Measurements from ENCODE around the gene C17orf107. TPM values are rescaled to one million over a fixed set of nuclear protein-coding genes. Genes with fewer than 3 reads are reported as not detected.
A peak's percentile ranks its signal among the peaks of the same experiment; 100 is the strongest.

C17orf107 gene
- total and polyA plus RNA-seq, 2 of the 13 experiments (the other 11 are each of a cell fraction or from before 2014, with no cell fraction given): 0.20 to 0.59 TPM

GRCh38 chr17:4950075-4950745 lies 50.9 kb downstream of the C17orf107 start (continued):
- peak; percentile 9; the same call in 1 of the 2 replicates for TF ChIP-seq MAZ (IDR thresholded peaks at IDR 0.05; ENCODE audit: borderline replicate concordance, low read depth, low read length)
- 0 out of 2 replicates have a peak, but pooled peaks have one; percentile 61 for TF ChIP-seq MAZ (CRISPR knock-in tag; IDR thresholded peaks at IDR 0.05; ENCODE audit: low read depth)
- no peak for TF ChIP-seq ZNF138 (CRISPR knock-in tag; IDR thresholded peaks at IDR 0.05; ENCODE audit: low read depth)
- peak; percentile 43; the same call in 1 of the 2 replicates for TF ChIP-seq ZNF598 (CRISPR knock-in tag; IDR thresholded peaks at IDR 0.05; ENCODE audit: borderline replicate concordance)
- TF ChIP-seq NKX3-1 (CRISPR knock-in tag; IDR thresholded peaks at IDR 0.05): no peak
- TF ChIP-seq FOXA1 (IDR thresholded peaks at IDR 0.05): no peak
- TF ChIP-seq FOXA1 (CRISPR knock-in tag; IDR thresholded peaks at IDR 0.05): no peak
- no peak for TF ChIP-seq ZFP36 (IDR thresholded peaks at IDR 0.05; ENCODE audit: borderline replicate concordance, low read depth, low read length, partially characterized antibody)
- TF ChIP-seq CHCHD3 (CRISPR knock-in tag; IDR thresholded peaks at IDR 0.05): no peak
- TF ChIP-seq EHMT2 (IDR thresholded peaks at IDR 0.05; ENCODE audit: borderline replicate concordance, low read depth, low read length): no peak
- no peak; the same call in 1 of the 2 replicates for TF ChIP-seq ZBTB14 (CRISPR knock-in tag; IDR thresholded peaks at IDR 0.05)
- TF ChIP-seq HOXA5 (CRISPR knock-in tag; IDR thresholded peaks at IDR 0.05): peak; percentile 45; the same call in 1 of the 2 replicates
- TF ChIP-seq ZNF224 (CRISPR knock-in tag; IDR thresholded peaks at IDR 0.05): no peak
- TF ChIP-seq, protein P1, sequence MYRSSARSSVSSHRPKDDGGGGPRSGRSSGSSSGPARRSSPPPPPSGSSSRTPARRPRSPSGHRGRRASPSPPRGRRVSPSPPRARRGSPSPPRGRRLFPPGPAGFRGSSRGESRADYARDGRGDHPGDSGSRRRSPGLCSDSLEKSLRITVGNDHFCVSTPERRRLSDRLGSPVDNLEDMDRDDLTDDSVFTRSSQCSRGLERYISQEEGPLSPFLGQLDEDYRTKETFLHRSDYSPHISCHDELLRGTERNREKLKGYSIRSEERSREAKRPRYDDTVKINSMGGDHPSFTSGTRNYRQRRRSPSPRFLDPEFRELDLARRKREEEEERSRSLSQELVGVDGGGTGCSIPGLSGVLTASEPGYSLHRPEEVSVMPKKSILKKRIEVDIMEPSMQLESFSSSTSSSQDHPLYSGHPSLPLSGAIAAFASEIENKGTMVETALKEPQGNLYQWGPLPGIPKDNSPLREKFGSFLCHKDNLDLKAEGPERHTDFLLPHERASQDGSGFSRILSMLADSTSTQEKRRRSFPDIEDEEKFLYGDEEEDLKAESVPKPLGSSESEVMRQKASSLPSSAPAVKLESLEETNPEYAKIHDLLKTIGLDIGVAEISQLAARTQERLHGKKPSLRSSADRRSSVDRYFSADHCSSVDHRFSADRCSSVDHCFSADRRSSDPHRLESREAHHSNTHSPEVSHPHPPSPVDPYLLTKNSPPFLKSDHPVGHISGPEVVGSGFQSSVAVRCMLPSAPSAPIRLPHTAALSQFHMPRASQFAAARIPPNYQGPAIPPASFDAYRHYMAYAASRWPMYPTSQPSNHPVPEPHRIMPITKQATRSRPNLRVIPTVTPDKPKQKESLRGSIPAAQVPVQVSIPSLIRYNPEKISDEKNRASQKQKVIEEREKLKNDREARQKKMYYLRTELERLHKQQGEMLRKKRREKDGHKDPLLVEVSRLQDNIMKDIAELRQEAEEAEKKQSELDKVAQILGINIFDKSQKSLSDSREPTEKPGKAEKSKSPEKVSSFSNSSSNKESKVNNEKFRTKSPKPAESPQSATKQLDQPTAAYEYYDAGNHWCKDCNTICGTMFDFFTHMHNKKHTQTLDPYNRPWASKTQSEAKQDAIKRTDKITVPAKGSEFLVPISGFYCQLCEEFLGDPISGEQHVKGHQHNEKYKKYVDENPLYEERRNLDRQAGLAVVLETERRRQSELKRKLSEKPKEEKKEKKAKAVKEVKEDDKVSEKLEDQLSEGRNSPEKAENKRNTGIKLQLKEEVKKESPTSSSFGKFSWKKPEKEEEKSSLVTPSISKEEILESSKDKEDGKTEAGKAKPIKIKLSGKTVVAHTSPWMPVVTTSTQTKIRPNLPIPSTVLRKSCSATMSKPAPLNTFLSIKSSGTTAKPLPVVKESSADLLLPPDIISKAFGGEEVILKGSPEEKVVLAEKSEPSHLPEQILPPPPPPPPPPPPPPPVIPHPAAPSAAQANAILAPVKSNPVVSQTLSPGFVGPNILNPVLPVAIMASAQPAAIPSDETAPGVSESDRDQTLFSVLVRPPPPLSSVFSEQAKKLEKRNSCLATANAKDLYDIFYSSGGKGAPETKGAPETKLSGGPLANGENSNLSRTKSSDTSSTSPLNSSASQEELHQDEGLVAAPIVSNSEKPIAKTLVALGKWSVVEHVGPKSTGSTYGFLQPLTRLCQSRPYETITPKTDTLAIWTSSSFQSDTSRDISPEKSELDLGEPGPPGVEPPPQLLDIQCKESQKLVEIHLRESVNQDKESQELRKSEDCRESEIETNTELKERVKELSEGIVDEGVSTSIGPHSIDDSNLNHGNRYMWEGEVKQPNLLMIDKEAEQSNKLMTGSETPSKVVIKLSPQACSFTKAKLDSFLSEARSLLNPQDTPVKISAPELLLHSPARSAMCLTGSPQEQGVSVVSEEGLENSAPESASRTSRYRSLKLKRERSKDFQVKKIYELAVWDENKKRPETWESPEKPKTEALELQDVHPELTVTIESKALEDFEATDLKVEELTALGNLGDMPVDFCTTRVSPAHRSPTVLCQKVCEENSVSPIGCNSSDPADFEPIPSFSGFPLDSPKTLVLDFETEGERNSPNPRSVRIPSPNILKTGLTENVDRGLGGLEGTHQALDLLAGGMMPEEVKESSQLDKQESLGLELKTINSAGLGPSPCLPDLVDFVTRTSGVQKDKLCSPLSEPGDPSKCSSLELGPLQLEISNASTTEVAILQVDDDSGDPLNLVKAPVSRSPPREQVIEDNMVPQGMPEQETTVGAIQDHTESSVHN (CRISPR knock-in tag; IDR thresholded peaks at IDR 0.05): no peak
- TF ChIP-seq FOXM1 (CRISPR knock-in tag; IDR thresholded peaks at IDR 0.05): no peak
- TF ChIP-seq, protein P2, sequence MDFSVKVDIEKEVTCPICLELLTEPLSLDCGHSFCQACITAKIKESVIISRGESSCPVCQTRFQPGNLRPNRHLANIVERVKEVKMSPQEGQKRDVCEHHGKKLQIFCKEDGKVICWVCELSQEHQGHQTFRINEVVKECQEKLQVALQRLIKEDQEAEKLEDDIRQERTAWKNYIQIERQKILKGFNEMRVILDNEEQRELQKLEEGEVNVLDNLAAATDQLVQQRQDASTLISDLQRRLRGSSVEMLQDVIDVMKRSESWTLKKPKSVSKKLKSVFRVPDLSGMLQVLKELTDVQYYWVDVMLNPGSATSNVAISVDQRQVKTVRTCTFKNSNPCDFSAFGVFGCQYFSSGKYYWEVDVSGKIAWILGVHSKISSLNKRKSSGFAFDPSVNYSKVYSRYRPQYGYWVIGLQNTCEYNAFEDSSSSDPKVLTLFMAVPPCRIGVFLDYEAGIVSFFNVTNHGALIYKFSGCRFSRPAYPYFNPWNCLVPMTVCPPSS (IDR thresholded peaks at IDR 0.05): no peak
- TF ChIP-seq AHR (CRISPR knock-in tag; IDR thresholded peaks at IDR 0.05): peak; percentile 32; the same call in 1 of the 2 replicates
- no peak for TF ChIP-seq ATF1 (CRISPR knock-in tag; IDR thresholded peaks at IDR 0.05)
- TF ChIP-seq, protein P3, sequence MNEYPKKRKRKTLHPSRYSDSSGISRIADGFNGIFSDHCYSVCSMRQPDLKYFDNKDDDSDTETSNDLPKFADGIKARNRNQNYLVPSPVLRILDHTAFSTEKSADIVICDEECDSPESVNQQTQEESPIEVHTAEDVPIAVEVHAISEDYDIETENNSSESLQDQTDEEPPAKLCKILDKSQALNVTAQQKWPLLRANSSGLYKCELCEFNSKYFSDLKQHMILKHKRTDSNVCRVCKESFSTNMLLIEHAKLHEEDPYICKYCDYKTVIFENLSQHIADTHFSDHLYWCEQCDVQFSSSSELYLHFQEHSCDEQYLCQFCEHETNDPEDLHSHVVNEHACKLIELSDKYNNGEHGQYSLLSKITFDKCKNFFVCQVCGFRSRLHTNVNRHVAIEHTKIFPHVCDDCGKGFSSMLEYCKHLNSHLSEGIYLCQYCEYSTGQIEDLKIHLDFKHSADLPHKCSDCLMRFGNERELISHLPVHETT (CRISPR knock-in tag; conservative IDR thresholded peaks at IDR 0.05): peak; percentile 14; the same call in 1 of the 2 replicates

Measured in HepG2 (cell line).